SK-N-SH (cell line): ENCODE data around the gene PMF1. TPM values are rescaled to one million over a fixed set of nuclear protein-coding genes. Genes with fewer than 3 reads are reported as not detected.

ENCODE experiments used
- CTCF ChIA-PET: fragments of 300-600, 350-600 bp; formaldehyde crosslinking; extraction: SDS; loops from one replicate; lab custom pipeline; 2021; lab: Yijun Ruan, JAX
- POLR2A ChIA-PET: fragments of 350-600 bp; sonication (Branson Sonifier 250); formaldehyde crosslinking; extraction: SDS; loops from one replicate; lab custom pipeline; 2020; ENCODE audit warnings: antibody characterized with exemption, inconsistent platforms; lab: Yijun Ruan, JAX
- DNase-seq: peaks from one replicate; pipeline ENCODE4 v3.0.0; 2012
- H2AFZ ChIP-seq: fragments of 200-600 bp; sonication (generic); 2 replicates; pipeline ENCODE4 v1.8.1; 2016; ENCODE audit warnings: antibody characterized with exemption, mild to moderate bottlenecking, low read depth
- H3F3A ChIP-seq: fragments of 200-600 bp; sonication (generic); replicated peaks from 2 replicates; pipeline ENCODE3; 2016; ENCODE audit warnings: antibody characterized with exemption, mild to moderate bottlenecking; ENCODE audit not compliant: insufficient read depth
- H3K27ac ChIP-seq, 2 experiments: fragments of 200-500 bp in 1 of 2; fragments of 200-600 bp in 1 of 2; sonication (Bioruptor generic) in 1 of 2; sonication (generic), shearing (Covaris generic) in 1 of 2; 2 replicates each; pipeline versions ENCODE4 v1.5.1 to v1.6.1; 2014 to 2016; ENCODE audit warnings: low read depth in 2 of 2, inconsistent platforms in 1 of 2, low read length in 1 of 2, mild to moderate bottlenecking in 1 of 2, mixed read lengths in 1 of 2
- H3K27me3 ChIP-seq: fragments of 200-600 bp; sonication (generic), shearing (Covaris generic); 2 replicates; pipeline ENCODE4 v1.6.1; 2016; ENCODE audit warnings: mixed run types; ENCODE audit not compliant: insufficient read depth
- H3K36me3 ChIP-seq, 2 experiments: fragments of 200-500 bp in 1 of 2; fragments of 200-600 bp in 1 of 2; sonication (Bioruptor generic) in 1 of 2; sonication (generic) in 1 of 2; replicated peaks in 1 of 2; 2 replicates each; pipeline versions ENCODE3 to v1.5.1; 2014 to 2016; ENCODE audit warnings: low read length in 1 of 2, mild to moderate bottlenecking in 1 of 2; ENCODE audit not compliant: insufficient read depth in 2 of 2, control insufficient read depth in 1 of 2
- H3K4me1 ChIP-seq, 2 experiments: fragments of 200-500 bp in 1 of 2; fragments of 200-600 bp in 1 of 2; sonication (Bioruptor generic) in 1 of 2; sonication (generic), shearing (Covaris generic) in 1 of 2; 2 replicates each; pipeline versions ENCODE4 v1.5.1 to v1.6.1; 2014 to 2016; ENCODE audit warnings: low read depth in 1 of 2, low read length in 1 of 2, mixed run types in 1 of 2; ENCODE audit not compliant: insufficient read depth in 2 of 2, control insufficient read depth in 1 of 2
- H3K4me2 ChIP-seq: fragments of 200-600 bp; sonication (generic), shearing (Covaris generic); 2 replicates; pipeline ENCODE4 v1.6.1; 2017; ENCODE audit warnings: mixed run types
- H3K4me3 ChIP-seq, 2 experiments: fragments of 200-500 bp in 1 of 2; fragments of 200-600 bp in 1 of 2; sonication (Bioruptor generic) in 1 of 2; sonication (generic), shearing (Covaris generic) in 1 of 2; 2 replicates each; pipeline versions ENCODE4 v1.5.1 to v1.8.1; 2014 to 2016; ENCODE audit warnings: low read depth in 2 of 2, inconsistent platforms in 1 of 2, low read length in 1 of 2, mild to moderate bottlenecking in 1 of 2, mixed read lengths in 1 of 2, moderate library complexity in 1 of 2
- H3K79me2 ChIP-seq: fragments of 200-600 bp; sonication (generic); 2 replicates; pipeline ENCODE4 v1.8.1; 2017; ENCODE audit warnings: mild to moderate bottlenecking; ENCODE audit not compliant: insufficient read depth
- H3K9ac ChIP-seq: fragments of 200-600 bp; sonication (generic); 2 replicates; pipeline ENCODE4 v1.6.1; 2017; ENCODE audit warnings: mixed run types
- H3K9me2 ChIP-seq: fragments of 200-600 bp; sonication (generic); 2 replicates; pipeline ENCODE4 v1.6.1; 2017; ENCODE audit warnings: mixed run types
- H3K9me3 ChIP-seq: fragments of 200-600 bp; sonication (generic); 2 replicates; pipeline ENCODE4 v1.6.1; 2017; ENCODE audit warnings: mixed run types, mild to moderate bottlenecking, moderate library complexity
- H4K20me1 ChIP-seq: fragments of 200-600 bp; sonication (generic); 2 replicates; pipeline ENCODE4 v1.6.1; 2017; ENCODE audit warnings: mild to moderate bottlenecking, mixed run types; ENCODE audit not compliant: insufficient read depth
- CTCF ChIP-seq: fragments of 200-600 bp; sonication (generic); IDR thresholded peaks from 2 replicates; pipeline ENCODE4 v1.6.1; 2017; ENCODE audit warnings: antibody characterized with exemption, mild to moderate bottlenecking, moderate library complexity
- EP300 ChIP-seq, 2 experiments: IDR thresholded peaks; 2 replicates each; pipeline versions ENCODE4 v1.4.0 to v1.6.1; 2012; ENCODE audit warnings: borderline replicate concordance in 1 of 2, low read depth in 1 of 2, low read length in 1 of 2
- EZH2phosphoT487 ChIP-seq: fragments of 200-600 bp; sonication (generic); IDR thresholded peaks from 2 replicates; pipeline ENCODE4 v1.6.1; 2017; ENCODE audit warnings: low read depth, mixed run types, mild to moderate bottlenecking, antibody characterized with exemption, moderate library complexity, borderline replicate concordance
- NRF1 ChIP-seq: IDR thresholded peaks from 2 replicates; pipeline ENCODE4 v1.6.1; 2012; ENCODE audit warnings: low read depth, mild to moderate bottlenecking, low read length
- RAD21 ChIP-seq: IDR thresholded peaks from 2 replicates; pipeline ENCODE4 v1.6.1; 2012; ENCODE audit warnings: mild to moderate bottlenecking, low read length
- REST ChIP-seq: IDR thresholded peaks from 2 replicates; pipeline ENCODE4 v1.6.1; 2012; ENCODE audit warnings: mild to moderate bottlenecking, low read depth, low read length, moderate library complexity
- SIN3A ChIP-seq: IDR thresholded peaks from 2 replicates; pipeline ENCODE4 v1.6.1; 2012; ENCODE audit warnings: low read depth, mild to moderate bottlenecking, low read length, moderate library complexity, borderline replicate concordance
- TCF12 ChIP-seq: IDR thresholded peaks from 2 replicates; pipeline ENCODE4 v1.4.0; 2012
- TEAD4 ChIP-seq: IDR thresholded peaks from 2 replicates; pipeline ENCODE4 v1.4.0; 2012; ENCODE audit warnings: mild to moderate bottlenecking, borderline replicate concordance; ENCODE audit not compliant: insufficient read depth
- ZBTB33 ChIP-seq: IDR thresholded peaks from 2 replicates; pipeline ENCODE4 v1.4.0; 2012; ENCODE audit warnings: low read depth, borderline replicate concordance
- WGBS: methylation state at CpG from one replicate; pipeline ENCODE4 v1.1.6; 2017; ENCODE audit warnings: low lambda C conversion rate; 5-methylcytosine and 5-hydroxymethylcytosine counted together
- polyA plus RNA-seq, 3 experiments: library from polyadenylated mRNA; depleted of rRNA; stranded (reverse); fragments of >200 nt; gene quantifications; 2 replicates each; pipeline ENCODE4 v1.2.3, GENCODE V29; 2012

The PMF1 gene
- polyA plus RNA-seq, 1 of the 3 experiments (the other 2 are of a cell fraction) = 89.5 TPM

GRCh38 chr1:156172696-156173470 is 39.9 kb upstream of the PMF1 start:
- Histone ChIP-seq H3K27ac (no peak overlapping the region), H3K9me3 (no peaks in the 10 kb centered on the region), H3K9me2 (no peaks in the 10 kb centered on the region), H3K36me3 (no peaks in the 10 kb centered on the region), H2AFZ (no peak overlapping the region), H3K4me1 (no peaks in the 10 kb centered on the region), H3K79me2 (no peaks in the 10 kb centered on the region), H3K4me3 (no peak overlapping the region), H3K9ac (no peak overlapping the region), H4K20me1 (no peaks in the 10 kb centered on the region), H3K27me3 (no peaks in the 10 kb centered on the region), H3K4me2 (no peak overlapping the region), H3F3A (no peaks in the 10 kb centered on the region)
- CTCF ChIA-PET = interaction anchor here (1.1 to 2.1 kb wide), 3 partner anchors 9 to 27 kb away, joined by 3 to 6 read pairs (median 5); no protein-coding TSS in a partner anchor
- 84% methylated on average over 5 of the region's 9 CpGs for WGBS
- POLR2A ChIA-PET = interaction anchor here (0.6 kb wide), 1 partner anchor 176 kb away, joined by 4 read pairs; no protein-coding TSS in a partner anchor
- DNase-seq = peak; percentile 26
- TF ChIP-seq TCF12 (no peak), CTCF (peak; percentile 7; the same call in 1 of the 2 replicates), EP300 (IDR thresholded peaks at IDR 0.05; ENCODE audit: borderline replicate concordance in 1 of 2, low read depth in 1 of 2, low read length in 1 of 2) (no peak), EZH2phosphoT487 (no peak), RAD21 (no peak), NRF1 (no peak), TEAD4 (no peak)

- ChIA-PET POLR2A (no interaction called here), CTCF (interaction anchor here (0.9 to 1.1 kb wide), 2 partner anchors 13 to 48 kb away, joined by 3 read pairs; no protein-coding TSS in a partner anchor)
- DNase-seq = no peak
- Histone ChIP-seq H3K27me3 (no peaks in the 10 kb centered on the region), H3K79me2 (no peaks in the 10 kb centered on the region), H3K27ac (no peak overlapping the region), H3K4me2 (no peak overlapping the region), H4K20me1 (no peaks in the 10 kb centered on the region), H2AFZ (no peak overlapping the region), H3K4me1 (no peaks in the 10 kb centered on the region), H3F3A (no peaks in the 10 kb centered on the region), H3K36me3 (no peaks in the 10 kb centered on the region), H3K4me3 (no peak overlapping the region), H3K9me3 (no peaks in the 10 kb centered on the region), H3K9me2 (no peaks in the 10 kb centered on the region), H3K9ac (no peak overlapping the region)
- 71% methylated on average over 3 of the region's 12 CpGs for WGBS
- TF ChIP-seq REST = no peak
- no peak for TF ChIP-seq ZBTB33
- TF ChIP-seq EZH2phosphoT487 = no peak
- no peak for TF ChIP-seq SIN3A
Measured at GRCh38 chr1:156176610-156177210, 36.1 kb upstream of the PMF1 start.
